IgD-negative memory B cell (primary cell): ENCODE data around the gene KCNQ1. TPM values are rescaled to one million over a fixed set of nuclear protein-coding genes. Genes with fewer than 3 reads are reported as not detected.

Experiments used
- H3K27ac Mint-ChIP-seq, 3 donors: one replicate each; pipeline ENCODE4 v1.8.0; 2020 to 2022; ENCODE audit warnings: mild to moderate bottlenecking in 3 of 3, mixed read lengths in 3 of 3, moderate library complexity in 1 of 3
- H3K27me3 Mint-ChIP-seq: one replicate; pipeline ENCODE4 v1.8.0; 2021; ENCODE audit warnings: mixed read lengths
- H3K36me3 Mint-ChIP-seq: one replicate; pipeline ENCODE4 v1.8.0; 2020; ENCODE audit warnings: mild to moderate bottlenecking, mixed read lengths
- H3K4me1 Mint-ChIP-seq, 3 donors: one replicate each; pipeline ENCODE4 v1.8.0; 2020 to 2022; ENCODE audit warnings: mixed read lengths in 3 of 3, mild to moderate bottlenecking in 1 of 3
- H3K4me3 Mint-ChIP-seq, 4 donors: one replicate each; pipeline ENCODE4 v1.8.0; 2020 to 2022; ENCODE audit warnings: mild to moderate bottlenecking in 4 of 4, mixed read lengths in 4 of 4, moderate library complexity in 3 of 4
- H3K9me3 Mint-ChIP-seq, 3 donors: one replicate each; pipeline ENCODE4 v1.8.0; 2020 to 2021; ENCODE audit warnings: mixed read lengths in 3 of 3, mild to moderate bottlenecking in 1 of 3
- polyA plus RNA-seq: library from polyadenylated mRNA; unstranded; fragments of 300-500 nt; fragmentation: Illumina TruSeq; gene quantifications from one replicate; pipeline ENCODE4 v1.2.3, GENCODE V29; 2021

KCNQ1 gene
- polyA plus RNA-seq, 1 donor from 2014 or later = 20.5 TPM

GRCh38 chr11:2644844-2645778, 200.3 kb downstream of the KCNQ1 start:
- H3K27ac Mint-ChIP-seq = peak overlapping the region in 1 of 3 donors; percentile 67
- peaks cover 55% of the 10 kb centered on the region for H3K36me3 Mint-ChIP-seq
- peaks cover 1% of the 10 kb centered on the region for H3K27me3 Mint-ChIP-seq
- peaks cover 0 to 2% (median 0%) of the 10 kb centered on the region in 3 donors for H3K4me1 Mint-ChIP-seq
- peak overlapping the region in 1 of 4 donors; percentile 12 for H3K4me3 Mint-ChIP-seq
- peaks cover 18 to 56% (median 53%) of the 10 kb centered on the region in 3 donors for H3K9me3 Mint-ChIP-seq

GRCh38 chr11:2645779-2646118, 200.9 kb downstream of the KCNQ1 start:
- peaks cover 0 to 2% (median 0%) of the 10 kb centered on the region in 3 donors for H3K4me1 Mint-ChIP-seq
- H3K27ac Mint-ChIP-seq = no peak overlapping the region
- H3K27me3 Mint-ChIP-seq = peaks cover 1% of the 10 kb centered on the region
- peaks cover 20 to 55% (median 54%) of the 10 kb centered on the region in 3 donors for H3K9me3 Mint-ChIP-seq
- no peak overlapping the region for H3K4me3 Mint-ChIP-seq
- H3K36me3 Mint-ChIP-seq = peaks cover 51% of the 10 kb centered on the region

GRCh38 chr11:2647167-2647566, 202.4 kb downstream of the KCNQ1 start:
- H3K36me3 Mint-ChIP-seq = peaks cover 46% of the 10 kb centered on the region
- H3K27ac Mint-ChIP-seq = no peak overlapping the region
- H3K4me1 Mint-ChIP-seq = no peaks in the 10 kb centered on the region
- H3K4me3 Mint-ChIP-seq = peak overlapping the region in 1 of 4 donors; percentile 53
- peaks cover 26 to 46% (median 42%) of the 10 kb centered on the region in 3 donors for H3K9me3 Mint-ChIP-seq
- H3K27me3 Mint-ChIP-seq = no peaks in the 10 kb centered on the region

GRCh38 chr11:2647953-2648352, 203.1 kb downstream of the KCNQ1 start:
- H3K27me3 Mint-ChIP-seq = no peaks in the 10 kb centered on the region
- no peak overlapping the region for H3K4me3 Mint-ChIP-seq
- H3K27ac Mint-ChIP-seq = no peak overlapping the region
- peaks cover 26 to 41% (median 36%) of the 10 kb centered on the region in 3 donors for H3K9me3 Mint-ChIP-seq
- H3K4me1 Mint-ChIP-seq = no peaks in the 10 kb centered on the region
- peaks cover 43% of the 10 kb centered on the region for H3K36me3 Mint-ChIP-seq

- H3K36me3 Mint-ChIP-seq = peaks cover 34% of the 10 kb centered on the region
- no peaks in the 10 kb centered on the region for H3K27me3 Mint-ChIP-seq
- peaks cover 19 to 30% (median 25%) of the 10 kb centered on the region in 3 donors for H3K9me3 Mint-ChIP-seq
- H3K4me1 Mint-ChIP-seq = no peaks in the 10 kb centered on the region
- no peak overlapping the region for H3K27ac Mint-ChIP-seq
- peak overlapping the region in 1 of 4 donors; percentile 60 for H3K4me3 Mint-ChIP-seq
Measured at GRCh38 chr11:2649400-2649799, 204.6 kb downstream of the KCNQ1 start.

GRCh38 chr11:2649848-2650247, 205.0 kb downstream of the KCNQ1 start:
- peaks cover 34% of the 10 kb centered on the region for H3K36me3 Mint-ChIP-seq
- peaks cover 19 to 25% (median 25%) of the 10 kb centered on the region in 3 donors for H3K9me3 Mint-ChIP-seq
- peaks cover 0 to 2% (median 0%) of the 10 kb centered on the region in 3 donors for H3K4me1 Mint-ChIP-seq
- no peak overlapping the region for H3K27ac Mint-ChIP-seq
- H3K4me3 Mint-ChIP-seq = peak overlapping the region in 1 of 4 donors; percentile 60
- H3K27me3 Mint-ChIP-seq = no peaks in the 10 kb centered on the region

GRCh38 chr11:2650343-2650867, 205.6 kb downstream of the KCNQ1 start:
- no peaks in the 10 kb centered on the region for H3K27me3 Mint-ChIP-seq
- H3K36me3 Mint-ChIP-seq = peaks cover 34% of the 10 kb centered on the region
- peaks cover 19 to 25% (median 24%) of the 10 kb centered on the region in 3 donors for H3K9me3 Mint-ChIP-seq
- H3K27ac Mint-ChIP-seq = no peak overlapping the region
- H3K4me3 Mint-ChIP-seq = no peak overlapping the region
- H3K4me1 Mint-ChIP-seq = peaks cover 0 to 2% (median 0%) of the 10 kb centered on the region in 3 donors

GRCh38 chr11:2651054-2651617, 206.3 kb downstream of the KCNQ1 start:
- peaks cover 17 to 25% (median 24%) of the 10 kb centered on the region in 3 donors for H3K9me3 Mint-ChIP-seq
- H3K36me3 Mint-ChIP-seq = peaks cover 36% of the 10 kb centered on the region
- peaks cover 0 to 2% (median 0%) of the 10 kb centered on the region in 3 donors for H3K4me1 Mint-ChIP-seq
- peak overlapping the region in 1 of 4 donors; percentile 61 for H3K4me3 Mint-ChIP-seq
- no peaks in the 10 kb centered on the region for H3K27me3 Mint-ChIP-seq
- no peak overlapping the region for H3K27ac Mint-ChIP-seq

GRCh38 chr11:2651826-2652271, 207.0 kb downstream of the KCNQ1 start:
- Mint-ChIP-seq H3K36me3 (peaks cover 36% of the 10 kb centered on the region), H3K4me3 (no peak overlapping the region), H3K27me3 (no peaks in the 10 kb centered on the region), H3K9me3 (peaks cover 17 to 25% (median 22%) of the 10 kb centered on the region in 3 donors), H3K4me1 (peaks cover 0 to 2% (median 0%) of the 10 kb centered on the region in 3 donors), H3K27ac (no peak overlapping the region)

- peaks cover 0 to 2% (median 0%) of the 10 kb centered on the region in 3 donors for H3K4me1 Mint-ChIP-seq
- peaks cover 30% of the 10 kb centered on the region for H3K36me3 Mint-ChIP-seq
- H3K4me3 Mint-ChIP-seq = peak overlapping the region in 1 of 4 donors; percentile 80
- no peaks in the 10 kb centered on the region for H3K27me3 Mint-ChIP-seq
- peaks cover 15 to 19% (median 15%) of the 10 kb centered on the region in 3 donors for H3K9me3 Mint-ChIP-seq
- H3K27ac Mint-ChIP-seq = no peak overlapping the region
Measured at GRCh38 chr11:2652333-2653197, 207.8 kb downstream of the KCNQ1 start.

- Mint-ChIP-seq H3K27me3 (no peaks in the 10 kb centered on the region), H3K4me1 (peaks cover 0 to 2% (median 0%) of the 10 kb centered on the region in 3 donors), H3K27ac (no peak overlapping the region), H3K9me3 (peaks cover 12 to 17% (median 15%) of the 10 kb centered on the region in 3 donors), H3K4me3 (no peak overlapping the region), H3K36me3 (peaks cover 33% of the 10 kb centered on the region)
Measured at GRCh38 chr11:2653198-2653551, 208.4 kb downstream of the KCNQ1 start.

- H3K27me3 Mint-ChIP-seq = no peaks in the 10 kb centered on the region
- peaks cover 0 to 2% (median 0%) of the 10 kb centered on the region in 3 donors for H3K4me1 Mint-ChIP-seq
- H3K36me3 Mint-ChIP-seq = peaks cover 38% of the 10 kb centered on the region
Measured at GRCh38 chr11:2653930-2654739, 209.3 kb downstream of the KCNQ1 start.

GRCh38 chr11:2655016-2655719, 210.4 kb downstream of the KCNQ1 start:
- Mint-ChIP-seq H3K9me3 (peaks cover 5 to 9% (median 8%) of the 10 kb centered on the region in 3 donors), H3K36me3 (peaks cover 36% of the 10 kb centered on the region), H3K27ac (no peak overlapping the region), H3K27me3 (no peaks in the 10 kb centered on the region), H3K4me3 (peak overlapping the region in 1 of 4 donors; percentile 70), H3K4me1 (peaks cover 0 to 2% (median 0%) of the 10 kb centered on the region in 3 donors)

More at GRCh38 chr11:2653930-2654739, 209.3 kb downstream of the KCNQ1 start:
- Mint-ChIP-seq H3K27ac (no peak overlapping the region), H3K4me3 (peak overlapping the region in 1 of 4 donors; percentile 39), H3K9me3 (peaks cover 9 to 16% (median 12%) of the 10 kb centered on the region in 3 donors)
